GM12801 (cell line): ENCODE measurements around the gene LBHD2.

Experiments used
- TF ChIP-seq, protein P1 (sequence below): IDR thresholded peaks from one replicate; pipeline ENCODE4 v1.5.1; 2011; ENCODE audit warnings: control low read depth; ENCODE audit not compliant: insufficient read length; ENCODE audit errors: extremely low read depth

Gene LBHD2

GRCh38 chr14:103104654-103105452 lies 20.8 kb downstream of the LBHD2 start:
- TF ChIP-seq, protein P1, sequence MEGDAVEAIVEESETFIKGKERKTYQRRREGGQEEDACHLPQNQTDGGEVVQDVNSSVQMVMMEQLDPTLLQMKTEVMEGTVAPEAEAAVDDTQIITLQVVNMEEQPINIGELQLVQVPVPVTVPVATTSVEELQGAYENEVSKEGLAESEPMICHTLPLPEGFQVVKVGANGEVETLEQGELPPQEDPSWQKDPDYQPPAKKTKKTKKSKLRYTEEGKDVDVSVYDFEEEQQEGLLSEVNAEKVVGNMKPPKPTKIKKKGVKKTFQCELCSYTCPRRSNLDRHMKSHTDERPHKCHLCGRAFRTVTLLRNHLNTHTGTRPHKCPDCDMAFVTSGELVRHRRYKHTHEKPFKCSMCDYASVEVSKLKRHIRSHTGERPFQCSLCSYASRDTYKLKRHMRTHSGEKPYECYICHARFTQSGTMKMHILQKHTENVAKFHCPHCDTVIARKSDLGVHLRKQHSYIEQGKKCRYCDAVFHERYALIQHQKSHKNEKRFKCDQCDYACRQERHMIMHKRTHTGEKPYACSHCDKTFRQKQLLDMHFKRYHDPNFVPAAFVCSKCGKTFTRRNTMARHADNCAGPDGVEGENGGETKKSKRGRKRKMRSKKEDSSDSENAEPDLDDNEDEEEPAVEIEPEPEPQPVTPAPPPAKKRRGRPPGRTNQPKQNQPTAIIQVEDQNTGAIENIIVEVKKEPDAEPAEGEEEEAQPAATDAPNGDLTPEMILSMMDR, result no peak

- TF ChIP-seq, protein P1, result no peak
Observed at GRCh38 chr14:103105580-103106150, 21.7 kb downstream of the LBHD2 start.

DNA sequence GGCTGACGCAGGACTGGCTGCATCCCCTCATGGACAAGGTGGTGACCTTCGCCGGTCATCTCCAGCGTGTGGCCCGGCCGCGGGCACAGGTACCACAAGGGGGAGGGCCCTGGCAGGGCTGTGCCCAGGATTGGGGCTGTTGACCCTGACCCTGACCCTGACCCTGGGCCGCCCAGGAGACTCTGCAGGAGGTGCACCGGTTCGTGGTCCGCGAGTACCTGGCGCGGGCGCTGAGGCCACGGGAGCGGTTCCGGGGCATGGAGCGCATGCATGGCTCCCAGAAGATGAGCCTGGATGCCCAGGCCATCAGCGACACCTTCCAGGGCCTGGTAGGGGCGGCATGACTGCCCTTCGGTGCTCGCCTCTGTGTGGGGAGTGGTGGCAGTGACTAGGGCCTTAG lies 23.4 kb downstream of the LBHD2 start:
- TF ChIP-seq, protein P1, result no peak

DNA sequence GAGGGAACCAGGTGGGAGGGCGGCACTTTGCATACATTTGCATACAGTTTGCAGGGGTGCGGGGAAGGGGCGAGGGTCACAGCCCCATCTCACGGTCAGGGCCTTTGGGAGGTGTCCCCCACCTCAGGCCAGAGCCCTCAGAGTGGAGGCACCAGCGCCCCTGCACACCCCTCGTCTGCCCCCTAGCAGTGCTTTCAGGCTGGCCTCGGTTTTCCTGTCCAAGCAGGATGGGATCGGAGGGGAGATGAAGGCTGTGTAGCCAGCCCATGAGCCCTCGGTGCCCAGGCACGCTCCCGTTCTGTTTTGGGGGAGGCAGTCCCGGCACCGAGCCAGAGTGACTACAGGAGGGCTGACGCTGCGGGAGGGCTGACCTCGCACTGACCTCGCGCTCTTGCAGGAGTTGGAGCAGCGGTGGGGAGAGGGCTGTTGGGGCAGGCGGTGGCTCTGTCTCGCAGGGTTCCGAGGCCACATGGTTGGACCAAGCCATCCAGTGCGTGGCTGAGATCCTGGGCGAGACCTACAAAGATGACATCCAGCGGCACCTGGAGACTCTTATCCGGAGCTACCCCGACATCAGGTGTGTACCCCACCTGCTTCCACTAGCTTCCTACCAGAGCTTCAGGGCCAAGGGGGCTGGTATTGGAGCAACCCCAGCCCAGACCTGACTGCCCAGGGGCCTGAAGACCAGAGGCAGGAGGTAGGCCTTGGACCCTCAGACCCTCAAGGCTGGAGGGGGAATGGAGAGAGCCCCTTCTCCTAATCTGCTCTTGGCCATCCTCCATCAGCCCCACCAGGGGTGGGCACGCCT lies 24.1 kb downstream of the LBHD2 start:
- TF ChIP-seq, protein P1, result no peak

DNA sequence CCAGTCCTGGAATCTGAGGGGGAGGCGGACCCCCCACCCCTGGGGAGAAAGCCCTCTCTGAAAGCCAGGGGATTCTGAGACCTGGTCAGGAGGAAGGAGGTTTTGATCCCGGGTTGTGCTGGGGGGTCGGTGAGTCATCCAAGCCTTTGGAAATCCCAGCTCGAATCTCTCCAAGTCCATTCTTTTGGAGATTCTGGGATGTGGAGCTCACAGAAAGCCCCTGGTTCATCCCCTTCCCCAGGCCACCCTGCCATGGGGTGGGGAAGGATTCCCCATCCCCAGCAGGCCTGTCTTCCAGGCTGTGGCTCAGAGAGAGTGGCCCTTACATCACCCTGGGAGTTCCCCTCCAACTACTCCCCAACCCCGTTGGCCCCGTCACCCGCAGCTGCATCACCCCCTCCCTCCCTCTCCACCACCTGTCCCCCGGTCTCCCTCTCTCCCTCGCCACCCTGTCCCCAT lies 24.8 kb downstream of the LBHD2 start:
- TF ChIP-seq, protein P1, result no peak

- TF ChIP-seq, protein P1, result no peak
Observed at GRCh38 chr14:103109535-103110441, 25.8 kb downstream of the LBHD2 start.
